ENCODE results near the gene LIMS1.

DNA sequence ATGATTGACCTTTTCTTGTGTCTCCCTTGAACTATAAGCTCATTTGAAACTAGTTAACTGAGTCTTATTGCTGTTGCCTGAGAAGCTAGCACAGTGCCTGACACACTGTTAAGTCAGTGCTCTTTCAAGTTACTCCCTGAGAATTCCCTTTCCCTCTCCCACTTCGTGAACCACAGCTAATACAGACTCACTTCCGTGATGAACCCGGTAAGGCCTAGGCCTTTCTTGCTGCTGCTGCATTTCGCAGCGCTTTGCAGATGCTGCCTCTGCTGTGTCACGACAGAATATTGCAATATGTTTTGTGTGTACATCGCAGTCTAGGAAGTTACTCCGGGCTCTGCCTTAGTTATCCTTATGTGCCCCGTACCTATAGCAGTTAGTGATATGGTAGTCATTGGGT is 42.8 kb downstream of the LIMS1 start:
- TF ChIP-seq, protein P1, sequence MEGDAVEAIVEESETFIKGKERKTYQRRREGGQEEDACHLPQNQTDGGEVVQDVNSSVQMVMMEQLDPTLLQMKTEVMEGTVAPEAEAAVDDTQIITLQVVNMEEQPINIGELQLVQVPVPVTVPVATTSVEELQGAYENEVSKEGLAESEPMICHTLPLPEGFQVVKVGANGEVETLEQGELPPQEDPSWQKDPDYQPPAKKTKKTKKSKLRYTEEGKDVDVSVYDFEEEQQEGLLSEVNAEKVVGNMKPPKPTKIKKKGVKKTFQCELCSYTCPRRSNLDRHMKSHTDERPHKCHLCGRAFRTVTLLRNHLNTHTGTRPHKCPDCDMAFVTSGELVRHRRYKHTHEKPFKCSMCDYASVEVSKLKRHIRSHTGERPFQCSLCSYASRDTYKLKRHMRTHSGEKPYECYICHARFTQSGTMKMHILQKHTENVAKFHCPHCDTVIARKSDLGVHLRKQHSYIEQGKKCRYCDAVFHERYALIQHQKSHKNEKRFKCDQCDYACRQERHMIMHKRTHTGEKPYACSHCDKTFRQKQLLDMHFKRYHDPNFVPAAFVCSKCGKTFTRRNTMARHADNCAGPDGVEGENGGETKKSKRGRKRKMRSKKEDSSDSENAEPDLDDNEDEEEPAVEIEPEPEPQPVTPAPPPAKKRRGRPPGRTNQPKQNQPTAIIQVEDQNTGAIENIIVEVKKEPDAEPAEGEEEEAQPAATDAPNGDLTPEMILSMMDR (IDR thresholded peaks at IDR 0.05), result no peak
- TF ChIP-seq POLR2A (IDR thresholded peaks at IDR 0.05), result no peak
